Testis (tissue), 2 donors: ENCODE data around the gene RPS18.

ENCODE experiments used
- POLR2A ChIP-seq: fragments of 450-650 bp; IDR thresholded peaks from one replicate; pipeline ENCODE4 v1.6.1; 2017; ENCODE audit warnings: antibody characterized with exemption, mild to moderate bottlenecking, moderate library complexity
- TF ChIP-seq, protein P1 (sequence below), 3 experiments: fragments of 450-650 bp in 2 of 3; fragments of 200-600 bp in 1 of 3; sonication (generic) in 1 of 3; IDR thresholded peaks; one replicate each; pipeline ENCODE4 v1.5.1; 2016 to 2019; ENCODE audit warnings: antibody characterized with exemption in 3 of 3, mild to moderate bottlenecking in 2 of 3, moderate library complexity in 1 of 3

DNA sequence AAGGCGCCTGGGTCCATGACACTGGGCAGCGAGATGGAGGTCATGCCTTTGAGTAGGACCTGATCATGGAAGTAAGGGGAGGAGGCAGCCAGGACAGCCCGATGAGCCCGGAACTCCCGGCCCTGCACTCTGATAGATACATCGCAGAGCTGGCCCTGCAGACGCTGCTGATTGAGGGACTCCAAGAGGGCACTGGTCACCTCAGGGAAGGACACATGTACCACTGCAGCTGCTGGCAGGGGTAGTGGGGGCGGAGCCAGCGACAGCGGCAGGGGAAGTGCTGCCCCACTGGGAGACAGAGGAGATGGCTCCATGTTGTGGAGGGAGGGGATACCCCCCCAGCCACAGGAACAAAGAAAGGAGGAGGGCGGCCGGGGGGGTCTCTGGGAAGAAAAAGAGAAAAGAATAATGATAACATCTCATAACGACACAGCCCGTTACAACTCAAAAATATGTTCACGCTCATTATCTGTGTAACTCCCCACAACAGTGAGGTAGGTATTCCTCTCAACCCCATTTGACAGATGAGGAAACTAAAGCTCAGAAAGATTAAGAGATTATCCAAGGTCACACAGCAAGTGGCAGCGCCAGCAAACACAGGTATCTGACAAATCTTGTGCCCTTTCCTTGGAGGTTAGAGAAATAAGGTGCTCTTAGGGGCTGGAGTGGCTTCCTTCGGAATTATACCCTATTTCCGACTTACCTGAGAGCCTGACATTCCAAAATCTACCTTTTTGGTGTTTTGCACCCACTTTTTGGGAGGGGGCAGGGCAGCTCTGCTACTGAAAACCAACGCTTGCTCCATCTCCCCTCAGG lies 44.9 kb downstream of the RPS18 start:
- TF ChIP-seq, protein P1, sequence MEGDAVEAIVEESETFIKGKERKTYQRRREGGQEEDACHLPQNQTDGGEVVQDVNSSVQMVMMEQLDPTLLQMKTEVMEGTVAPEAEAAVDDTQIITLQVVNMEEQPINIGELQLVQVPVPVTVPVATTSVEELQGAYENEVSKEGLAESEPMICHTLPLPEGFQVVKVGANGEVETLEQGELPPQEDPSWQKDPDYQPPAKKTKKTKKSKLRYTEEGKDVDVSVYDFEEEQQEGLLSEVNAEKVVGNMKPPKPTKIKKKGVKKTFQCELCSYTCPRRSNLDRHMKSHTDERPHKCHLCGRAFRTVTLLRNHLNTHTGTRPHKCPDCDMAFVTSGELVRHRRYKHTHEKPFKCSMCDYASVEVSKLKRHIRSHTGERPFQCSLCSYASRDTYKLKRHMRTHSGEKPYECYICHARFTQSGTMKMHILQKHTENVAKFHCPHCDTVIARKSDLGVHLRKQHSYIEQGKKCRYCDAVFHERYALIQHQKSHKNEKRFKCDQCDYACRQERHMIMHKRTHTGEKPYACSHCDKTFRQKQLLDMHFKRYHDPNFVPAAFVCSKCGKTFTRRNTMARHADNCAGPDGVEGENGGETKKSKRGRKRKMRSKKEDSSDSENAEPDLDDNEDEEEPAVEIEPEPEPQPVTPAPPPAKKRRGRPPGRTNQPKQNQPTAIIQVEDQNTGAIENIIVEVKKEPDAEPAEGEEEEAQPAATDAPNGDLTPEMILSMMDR (IDR thresholded peaks at IDR 0.05), result no peak
- TF ChIP-seq POLR2A, result no peak
